ENCODE measurements around the gene DCLRE1A. TPM values are rescaled to one million over a fixed set of nuclear protein-coding genes. Genes with fewer than 3 reads are reported as not detected.
A peak's percentile ranks its signal among the peaks of the same experiment; 100 is the strongest.
"Not testable (repeated sequence)": the region's sequence is repeated elsewhere in the genome, so short reads cannot be mapped to it uniquely, and the experiment has no call there.

DCLRE1A gene
- total RNA-seq, 1 donor from 2014 or later: 18.2 TPM

DNA sequence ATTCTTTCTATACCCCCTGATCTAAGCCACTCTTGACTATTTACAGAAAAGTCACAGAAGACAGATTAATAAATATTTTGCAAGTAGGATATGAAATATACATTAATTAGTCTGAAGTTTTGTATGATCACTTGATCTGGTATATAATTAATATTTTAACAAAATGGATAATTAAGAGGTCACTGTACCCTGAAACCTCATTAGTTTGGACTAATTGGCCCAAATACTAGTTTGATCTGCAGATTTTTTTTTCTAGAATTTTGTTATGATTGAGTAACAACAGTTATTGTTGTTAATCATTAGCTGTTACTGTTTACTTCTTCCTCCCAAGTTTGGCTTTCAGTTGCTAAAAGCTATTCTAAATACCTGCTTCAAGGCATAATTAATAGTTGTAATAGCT is 3.3 kb upstream of the DCLRE1A start:
- DNase-seq: no peak

GRCh38 chr10:113856563-113856962 is 2.7 kb upstream of the DCLRE1A start:
- DNase-seq: no peak

DNA sequence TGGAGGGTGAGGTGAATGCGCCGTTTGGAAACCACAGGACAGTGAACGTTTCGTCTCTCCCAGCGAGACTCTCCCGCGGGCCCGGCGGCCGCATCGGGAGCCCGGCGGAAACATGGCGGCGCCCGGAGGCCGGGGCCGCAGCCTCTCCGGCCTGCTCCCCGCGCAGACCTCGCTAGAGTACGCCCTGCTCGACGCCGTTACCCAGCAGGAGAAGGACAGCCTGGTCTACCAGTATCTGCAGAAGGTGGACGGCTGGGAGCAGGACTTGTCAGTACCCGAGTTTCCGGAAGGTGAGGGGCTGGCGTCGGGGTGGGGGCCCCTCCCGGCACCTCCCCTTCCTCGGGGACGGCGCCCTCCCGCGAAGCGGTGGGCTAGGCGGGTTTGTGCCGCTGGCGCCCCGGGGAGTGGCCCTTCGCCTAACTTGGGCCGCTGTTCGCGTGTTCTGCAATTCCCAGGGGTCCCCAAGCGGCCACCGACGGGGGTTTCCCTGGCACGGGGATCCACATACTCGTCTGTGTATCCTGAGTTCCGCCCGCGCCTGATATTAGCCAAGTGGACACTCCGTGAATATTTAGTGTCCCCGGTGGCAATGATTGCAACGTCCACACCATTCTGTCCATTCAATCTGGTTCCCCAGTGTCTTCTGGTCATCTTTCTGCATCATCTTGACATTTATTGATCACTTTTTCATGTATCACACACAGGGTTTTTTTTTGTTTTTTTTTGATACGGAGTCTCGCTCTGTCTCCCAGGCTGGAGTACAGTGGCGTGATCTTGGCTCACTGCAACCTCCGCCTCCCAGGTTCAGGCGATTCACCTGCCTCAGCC is 1.1 kb upstream of the DCLRE1A start:
- peak; percentile 60 for DNase-seq

DNA sequence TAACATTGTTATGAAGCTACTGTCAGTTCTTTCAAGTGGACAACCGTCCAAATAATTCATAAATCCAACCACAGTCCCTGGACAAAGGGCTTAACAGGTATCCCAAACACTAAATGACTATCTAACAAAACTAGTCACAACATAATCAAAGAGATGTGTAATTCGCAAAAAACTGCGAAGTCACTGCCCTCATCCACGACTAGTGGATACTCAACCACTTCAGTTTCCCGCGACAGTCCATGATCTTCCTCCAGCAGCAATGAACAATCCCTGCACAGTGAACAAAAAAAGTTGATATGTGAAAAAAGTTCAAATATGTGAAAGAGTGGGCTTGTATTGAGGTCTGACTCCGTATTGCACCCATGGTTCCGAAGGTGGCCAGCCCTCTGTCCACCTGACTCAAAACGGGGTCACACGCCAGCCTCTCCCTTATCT is 287 bp downstream of the DCLRE1A start:
- DNase-seq: no peak

DNA sequence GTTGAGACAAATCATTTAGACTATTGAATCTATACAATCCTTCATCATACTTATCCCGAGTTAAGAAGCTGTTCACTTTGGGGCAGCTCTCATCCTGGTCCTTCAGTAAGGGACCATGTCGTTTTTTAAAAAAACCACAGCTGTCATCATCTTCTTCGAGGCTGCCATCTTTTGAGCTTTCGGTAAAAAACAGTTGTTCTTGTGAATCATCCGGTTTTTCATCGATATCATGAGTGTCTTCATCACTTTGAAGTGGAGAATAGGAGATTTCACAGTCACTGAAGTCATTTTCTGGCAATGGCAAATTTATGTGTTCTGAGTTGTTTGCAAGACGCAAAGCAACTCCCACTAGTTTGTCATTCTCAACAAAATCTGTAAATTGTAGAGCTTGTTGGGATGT is 3.9 kb downstream of the DCLRE1A start:
- no peak for DNase-seq

DNA sequence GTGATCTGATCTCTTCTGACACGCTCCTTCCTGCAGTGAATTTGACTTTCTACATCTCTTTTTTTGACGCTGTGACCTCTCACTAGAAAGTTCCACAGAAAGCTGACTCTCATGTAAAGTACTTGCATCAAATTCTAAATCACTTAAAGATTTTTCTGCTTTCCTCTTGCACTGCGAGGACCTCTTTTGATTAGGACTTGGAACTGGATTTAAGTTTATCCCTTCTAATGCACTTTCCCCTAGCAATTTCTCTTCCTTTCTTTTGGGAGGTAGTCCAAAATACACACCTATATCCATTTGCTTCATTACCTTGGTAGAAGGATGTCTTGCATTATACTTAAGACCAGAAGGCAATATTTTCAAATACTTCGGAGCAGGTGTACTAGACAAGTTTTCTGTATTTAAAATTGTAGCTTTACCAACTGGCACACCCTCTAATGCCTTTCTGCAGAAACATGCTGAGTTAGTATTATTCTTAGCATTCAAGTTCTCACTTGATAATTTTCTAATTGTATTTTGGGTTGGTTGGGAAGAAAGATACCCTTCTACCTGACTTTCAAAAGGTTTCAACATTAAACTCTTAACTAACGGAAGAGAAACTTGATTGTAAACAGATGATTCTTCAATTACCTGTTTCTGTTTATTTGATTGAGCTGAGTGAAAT is 4.6 kb downstream of the DCLRE1A start:
- DNase-seq: no peak

DNA sequence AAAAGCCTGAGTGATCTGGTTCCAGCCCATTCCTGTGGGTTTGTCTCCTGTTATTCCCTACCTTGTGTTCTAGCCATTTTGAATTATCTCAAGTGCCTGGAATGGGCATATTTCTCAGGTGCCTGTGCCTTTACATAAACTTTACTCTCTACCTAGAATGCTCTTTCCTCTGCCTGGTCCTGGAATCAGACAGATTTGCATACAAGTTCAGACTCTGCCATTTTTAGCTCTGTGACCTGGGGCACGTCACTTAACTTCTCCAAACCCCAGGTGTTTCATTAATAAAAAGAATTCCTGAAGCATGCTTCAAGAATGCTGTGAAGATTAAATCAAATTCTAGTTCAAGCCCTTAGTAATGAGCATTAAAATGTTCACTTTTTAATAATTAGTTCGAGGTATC is 7.8 kb downstream of the DCLRE1A start:
- no peak for DNase-seq

DNA sequence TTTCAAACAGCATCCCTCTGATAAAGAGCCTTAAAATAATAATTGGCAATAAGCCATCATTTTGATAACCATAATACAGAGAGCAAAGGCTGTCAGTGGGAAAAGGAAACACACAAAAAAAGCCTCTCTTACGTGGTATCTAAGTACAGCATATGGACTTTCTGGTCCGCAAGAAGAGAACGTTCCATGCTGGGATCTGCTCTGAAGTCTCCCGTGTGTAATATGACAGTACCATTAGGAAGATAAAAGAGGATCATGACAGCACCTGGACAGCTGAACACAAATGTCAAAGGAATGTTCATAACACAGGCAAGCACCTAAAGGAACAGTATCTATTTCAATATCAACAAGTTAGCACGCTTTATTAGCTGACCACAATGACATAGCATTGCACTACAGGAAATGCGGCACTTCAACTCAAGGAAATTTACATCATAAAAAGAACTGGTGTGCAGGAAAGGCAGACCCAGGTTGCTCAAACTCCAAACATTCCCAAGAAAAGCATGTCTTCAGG is 9.9 kb downstream of the DCLRE1A start:
- no peak for DNase-seq

DNA sequence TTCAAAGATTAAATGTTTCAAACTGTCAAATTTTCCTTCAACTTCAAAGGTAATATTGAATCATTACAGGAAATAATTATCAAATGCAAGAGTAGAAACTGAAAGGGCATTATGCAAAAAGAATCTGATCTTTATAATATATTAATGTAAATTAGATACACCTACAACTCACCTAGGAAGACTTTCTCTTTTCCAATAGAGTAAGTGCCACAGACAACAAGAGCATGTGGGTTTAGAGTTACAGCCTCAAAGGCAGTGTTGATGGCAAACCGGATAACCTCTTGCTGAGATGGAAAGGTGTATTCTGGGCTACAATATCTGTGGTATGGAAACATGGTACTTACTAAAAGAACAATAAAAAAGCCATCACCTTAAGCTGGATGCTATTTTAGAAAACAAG is 11.7 kb downstream of the DCLRE1A start:
- DNase-seq: no peak

GRCh38 chr10:113828567-113828966 is 25.3 kb downstream of the DCLRE1A start:
- DNase-seq: not testable (repeated sequence)

DNA sequence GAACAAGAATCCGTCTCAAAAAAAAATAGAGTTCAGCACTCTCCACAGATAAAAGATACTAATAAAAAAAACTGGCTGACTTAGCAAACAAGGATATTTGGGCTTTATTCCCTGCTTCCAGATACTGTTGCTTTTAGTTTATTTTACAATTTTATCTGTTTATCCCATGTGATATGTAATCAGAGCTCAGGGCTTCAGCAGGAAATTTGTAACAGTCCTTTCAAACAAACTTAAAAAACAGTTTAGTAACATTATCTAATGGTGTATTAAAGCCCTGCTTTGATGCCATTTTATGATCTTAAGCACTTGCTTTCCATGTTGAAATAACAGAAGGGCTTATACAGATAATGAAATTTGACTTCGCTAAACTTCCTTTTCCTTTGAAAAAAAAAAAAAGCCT is 28.1 kb downstream of the DCLRE1A start:
- no peak for DNase-seq

DNA sequence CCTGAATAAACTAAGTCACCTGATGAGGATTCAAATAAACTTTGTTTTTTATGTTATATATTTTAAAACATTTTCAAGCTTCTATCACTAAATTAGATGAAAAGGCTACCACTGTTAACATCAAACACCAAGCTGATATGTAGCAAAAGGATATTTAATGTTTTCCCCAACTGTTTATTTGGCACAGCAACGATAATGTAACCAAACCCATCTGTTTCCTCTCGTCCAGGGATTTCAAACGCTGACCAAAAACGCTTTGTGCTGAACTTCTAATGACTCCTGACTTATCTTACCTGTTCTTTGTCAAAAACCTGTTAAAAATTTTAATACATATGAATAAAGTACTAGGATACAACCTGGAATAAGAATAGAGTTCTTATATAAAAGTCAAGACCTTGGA is 30.5 kb downstream of the DCLRE1A start:
- DNase-seq: no peak

GRCh38 chr10:113822174-113822573 is 31.7 kb downstream of the DCLRE1A start:
- no peak for DNase-seq

DNA sequence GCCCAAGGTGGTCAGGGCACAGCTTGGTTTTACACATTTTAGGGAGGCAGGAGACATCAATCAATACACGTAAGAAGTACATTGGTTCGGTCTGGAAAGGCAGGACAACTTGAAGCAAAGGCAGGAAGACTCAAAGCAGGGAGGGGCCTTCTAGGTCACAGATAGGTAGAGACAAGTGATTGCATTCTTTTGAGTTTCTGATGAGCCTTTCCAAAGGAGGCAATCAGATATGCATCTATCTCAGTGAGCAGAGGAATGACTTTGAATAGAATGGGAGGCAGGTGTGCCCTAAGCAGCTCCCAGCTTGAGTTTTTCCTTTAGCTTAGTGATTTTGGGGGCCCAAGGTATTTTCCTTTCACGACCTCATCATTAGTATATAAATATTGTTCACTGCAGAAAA is 32.6 kb downstream of the DCLRE1A start:
- DNase-seq: not testable (repeated sequence)

DNA sequence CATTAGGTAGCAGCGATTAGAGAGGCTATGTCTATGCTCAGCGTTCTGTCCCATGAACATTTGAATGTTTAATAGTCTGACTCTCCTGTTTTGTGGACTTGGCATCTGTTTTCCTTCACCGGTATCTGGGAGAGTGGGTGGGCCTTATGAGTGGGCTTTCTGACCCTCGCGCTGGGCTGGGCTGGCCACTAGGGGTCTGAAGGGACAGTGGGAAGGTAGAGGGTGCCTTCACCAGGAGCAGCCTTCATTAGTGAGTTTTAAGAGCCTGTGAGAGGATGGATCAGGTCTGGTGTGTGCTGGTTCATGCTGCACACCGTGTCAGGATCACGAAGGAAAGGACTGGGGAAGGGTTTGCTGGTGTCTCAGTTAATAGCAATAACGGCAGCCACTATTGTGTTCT is 33.4 kb downstream of the DCLRE1A start:
- no peak for DNase-seq

DNA sequence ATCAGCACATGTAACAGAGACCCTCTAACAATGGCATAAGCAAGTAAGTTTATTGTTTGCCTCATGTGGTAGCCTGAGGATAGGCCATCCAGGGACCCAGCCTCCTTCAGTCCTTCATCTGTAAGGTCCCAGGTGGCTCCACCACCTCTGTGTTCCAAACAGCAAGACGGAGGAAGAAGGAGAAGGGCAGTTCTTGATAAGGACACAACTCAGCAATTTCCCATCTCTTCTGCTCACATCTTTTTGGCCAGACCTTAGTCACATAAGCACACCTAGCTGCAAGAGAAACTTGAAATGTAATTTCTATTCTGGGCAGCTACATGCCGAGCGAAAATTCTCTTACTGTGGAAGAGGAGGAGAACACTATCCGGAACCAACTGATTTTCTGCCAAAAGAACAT is 33.9 kb downstream of the DCLRE1A start:
- no peak for DNase-seq

DNA sequence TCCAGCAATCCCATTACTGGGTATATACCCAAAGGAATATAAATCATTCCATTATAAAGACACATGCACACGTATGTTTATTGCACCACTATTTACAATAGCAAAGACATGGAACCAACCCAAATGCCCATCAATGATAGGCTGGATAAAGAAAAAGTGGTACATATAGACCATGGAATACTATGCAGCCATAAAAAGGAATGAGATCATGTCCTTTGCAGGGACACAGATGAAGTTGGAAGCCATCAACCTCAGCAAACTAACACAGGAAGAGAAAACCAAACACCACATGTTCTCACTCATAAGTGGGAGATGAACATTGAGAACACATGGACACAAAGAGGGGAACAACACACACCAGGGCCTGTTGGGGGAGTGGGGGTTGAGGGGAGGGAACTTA is 39.2 kb downstream of the DCLRE1A start:
- DNase-seq: not testable (repeated sequence)

DNA sequence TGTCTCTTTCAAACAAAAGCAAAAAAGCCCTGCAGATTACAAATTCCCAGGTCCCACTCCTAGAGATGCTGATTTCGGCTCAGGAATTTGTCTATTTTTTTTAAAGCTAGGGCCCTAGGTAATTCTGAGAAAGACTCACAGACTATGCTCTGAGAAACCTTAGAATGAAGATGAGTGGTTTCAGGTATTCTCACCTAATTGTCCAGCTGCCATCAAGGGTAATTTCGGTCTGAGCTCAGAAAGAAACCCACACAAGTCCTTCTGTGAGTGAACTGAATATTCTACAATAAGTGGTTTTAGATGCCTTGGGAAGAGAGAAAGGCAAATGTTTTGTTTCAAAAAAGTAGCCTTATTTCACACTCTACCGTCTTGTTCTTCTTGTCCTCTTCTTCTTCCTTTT is 45.7 kb downstream of the DCLRE1A start:
- DNase-seq: no peak

GRCh38 chr10:113806503-113806902 is 47.4 kb downstream of the DCLRE1A start:
- no peak for DNase-seq

DNA sequence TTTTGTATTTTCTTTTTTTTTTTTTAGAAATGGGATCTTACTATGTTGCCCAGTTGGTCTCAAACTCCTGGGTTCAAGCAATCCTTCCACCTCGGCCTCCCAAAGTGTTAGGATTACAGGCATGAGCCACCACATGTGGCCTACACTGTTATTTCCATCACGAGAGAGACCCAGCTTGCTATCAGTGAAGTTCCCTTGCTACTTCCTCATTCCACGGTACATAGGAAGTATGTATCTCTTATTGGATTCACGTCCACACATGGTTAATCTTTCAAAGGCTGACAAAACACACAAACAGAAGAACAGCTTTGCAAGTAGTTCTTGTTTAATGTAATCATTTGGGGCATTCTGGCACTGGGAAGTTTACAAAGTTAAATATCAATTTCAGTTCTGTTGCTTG is 50.9 kb downstream of the DCLRE1A start:
- no peak for DNase-seq

- DNase-seq: no peak
Measured at GRCh38 chr10:113801569-113801968, 52.3 kb downstream of the DCLRE1A start.

GRCh38 chr10:113791691-113792090 is 62.2 kb downstream of the DCLRE1A start:
- DNase-seq: no peak

- DNase-seq: peak; percentile 47
Measured at GRCh38 chr10:113788604-113789083, 65.2 kb downstream of the DCLRE1A start.
